Esophagus muscularis mucosa (tissue), 3 donors: ENCODE data around the gene BCR.

Experiments used
- CTCF ChIP-seq, 3 experiments: fragments of 200-600 bp in 2 of 3; fragments of 450-650 bp in 1 of 3; sonication (generic) in 2 of 3; IDR thresholded peaks; one replicate each; pipeline ENCODE4 v1.5.1; 2017 to 2019; ENCODE audit warnings: antibody characterized with exemption in 3 of 3, mild to moderate bottlenecking in 2 of 3, moderate library complexity in 1 of 3
- POLR2AphosphoS5 ChIP-seq, 2 donors: sonication (generic); formaldehyde crosslinking; IDR thresholded peaks; one replicate each; pipeline ENCODE4 v1.6.1; 2017; ENCODE audit warnings: antibody characterized with exemption in 2 of 2

- no peak for TF ChIP-seq POLR2AphosphoS5 (IDR thresholded peaks at IDR 0.05)
- TF ChIP-seq CTCF (IDR thresholded peaks at IDR 0.05) = no peak
Observed at GRCh38 chr22:23232094-23232905, 52.0 kb downstream of the BCR start.
